ENCODE results near the gene ERBB3. TPM values are rescaled to one million over a fixed set of nuclear protein-coding genes. Genes with fewer than 3 reads are reported as not detected.

Gene ERBB3
- total RNA-seq, 1 donor from 2014 or later: 144 TPM

GRCh38 chr12:56120158-56120846 lies 40.3 kb downstream of the ERBB3 start:
- Mint-ChIP-seq H3K4me1 (peaks cover 27% of the 10 kb centered on the region), H3K27me3 (ENCODE audit: low read depth) (peaks cover 11% of the 10 kb centered on the region), H3K4me3 (peak overlapping the region; percentile 52), H3K27ac (ENCODE audit: unreplicated experiment) (no peak overlapping the region), H3K36me3 (ENCODE audit: low read depth) (peaks cover 10% of the 10 kb centered on the region), H3K9me3 (no peaks in the 10 kb centered on the region)
- TF ChIP-seq CTCF (conservative IDR thresholded peaks at IDR 0.05): no peak
- DNase-seq (ENCODE audit: low read depth, low spot score): no peak

- peaks cover 10% of the 10 kb centered on the region for H3K36me3 Mint-ChIP-seq (ENCODE audit: low read depth)
- H3K4me1 Mint-ChIP-seq: peaks cover 28% of the 10 kb centered on the region
- H3K27me3 Mint-ChIP-seq (ENCODE audit: low read depth): peaks cover 11% of the 10 kb centered on the region
- no peak for DNase-seq (ENCODE audit: low read depth, low spot score)
- peak overlapping the region; percentile 32 for H3K4me3 Mint-ChIP-seq
- H3K27ac Mint-ChIP-seq (ENCODE audit: unreplicated experiment): no peak overlapping the region
- H3K9me3 Mint-ChIP-seq: no peaks in the 10 kb centered on the region
- no peak for TF ChIP-seq CTCF (conservative IDR thresholded peaks at IDR 0.05)
These were observed 41.4 kb downstream of the ERBB3 start for GRCh38 chr12:56121204-56121870.

- no peak for DNase-seq (ENCODE audit: low read depth, low spot score)
- peak overlapping the region; percentile 31 for H3K4me3 Mint-ChIP-seq
- H3K27ac Mint-ChIP-seq (ENCODE audit: unreplicated experiment): no peak overlapping the region
- peaks cover 3% of the 10 kb centered on the region for H3K36me3 Mint-ChIP-seq (ENCODE audit: low read depth)
- H3K27me3 Mint-ChIP-seq (ENCODE audit: low read depth): peaks cover 7% of the 10 kb centered on the region
- no peak for TF ChIP-seq CTCF (conservative IDR thresholded peaks at IDR 0.05)
- no peaks in the 10 kb centered on the region for H3K9me3 Mint-ChIP-seq
- peaks cover 35% of the 10 kb centered on the region for H3K4me1 Mint-ChIP-seq
These were observed 42.7 kb downstream of the ERBB3 start for GRCh38 chr12:56122637-56123036.

GRCh38 chr12:56124133-56124532 lies 44.2 kb downstream of the ERBB3 start:
- no peak for TF ChIP-seq CTCF (conservative IDR thresholded peaks at IDR 0.05)
- Mint-ChIP-seq H3K27ac (ENCODE audit: unreplicated experiment) (no peak overlapping the region), H3K9me3 (no peaks in the 10 kb centered on the region), H3K36me3 (ENCODE audit: low read depth) (no peaks in the 10 kb centered on the region), H3K27me3 (ENCODE audit: low read depth) (peaks cover 3% of the 10 kb centered on the region), H3K4me3 (peak overlapping the region; percentile 11), H3K4me1 (peaks cover 33% of the 10 kb centered on the region)
- no peak for DNase-seq (ENCODE audit: low read depth, low spot score)

- no peaks in the 10 kb centered on the region for H3K9me3 Mint-ChIP-seq
- H3K4me1 Mint-ChIP-seq: peaks cover 38% of the 10 kb centered on the region
- H3K27ac Mint-ChIP-seq (ENCODE audit: unreplicated experiment): peak overlapping the region; percentile 99
These were observed 46.8 kb downstream of the ERBB3 start for GRCh38 chr12:56126732-56127239.

More at GRCh38 chr12:56126732-56127239, 46.8 kb downstream of the ERBB3 start:
- Mint-ChIP-seq H3K4me3 (peak overlapping the region; percentile 92), H3K27me3 (ENCODE audit: low read depth) (no peaks in the 10 kb centered on the region), H3K36me3 (ENCODE audit: low read depth) (peaks cover 7% of the 10 kb centered on the region)
- DNase-seq (ENCODE audit: low read depth, low spot score): no peak
- no peak for TF ChIP-seq CTCF (conservative IDR thresholded peaks at IDR 0.05)
